ENCODE results near the gene CWC25. TPM values are rescaled to one million over a fixed set of nuclear protein-coding genes. Genes with fewer than 3 reads are reported as not detected.

Gene CWC25
- total and polyA plus RNA-seq, 2 of the 13 experiments (the other 11 are each of a cell fraction or from before 2014, with no cell fraction given): 15.6 to 22.7 TPM

DNA sequence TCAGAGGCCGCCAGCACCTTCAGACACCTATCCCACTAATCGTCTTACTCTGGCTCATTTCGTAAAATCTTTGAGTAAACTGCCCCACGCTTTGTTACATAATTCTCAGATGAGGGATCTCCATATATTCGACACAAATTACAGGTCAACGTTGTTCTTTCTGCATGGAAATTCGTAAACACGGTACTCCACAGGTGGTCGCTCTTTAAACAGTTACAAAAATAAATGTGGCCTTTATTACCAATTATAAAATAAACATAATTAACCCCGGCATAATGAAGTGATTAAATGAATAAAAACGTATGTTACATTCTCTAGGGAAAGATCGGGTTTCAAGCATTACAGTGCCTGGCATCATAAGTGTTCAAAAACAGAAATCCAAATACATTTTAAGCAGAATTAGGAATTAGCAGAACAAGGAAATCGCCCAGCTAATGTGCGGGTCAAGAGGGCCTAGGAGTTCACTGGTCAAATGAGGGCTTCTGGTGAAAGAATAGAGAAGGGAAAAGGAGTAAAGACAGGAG is 24.8 kb downstream of the CWC25 start (continued):
- TF ChIP-seq, protein P1, sequence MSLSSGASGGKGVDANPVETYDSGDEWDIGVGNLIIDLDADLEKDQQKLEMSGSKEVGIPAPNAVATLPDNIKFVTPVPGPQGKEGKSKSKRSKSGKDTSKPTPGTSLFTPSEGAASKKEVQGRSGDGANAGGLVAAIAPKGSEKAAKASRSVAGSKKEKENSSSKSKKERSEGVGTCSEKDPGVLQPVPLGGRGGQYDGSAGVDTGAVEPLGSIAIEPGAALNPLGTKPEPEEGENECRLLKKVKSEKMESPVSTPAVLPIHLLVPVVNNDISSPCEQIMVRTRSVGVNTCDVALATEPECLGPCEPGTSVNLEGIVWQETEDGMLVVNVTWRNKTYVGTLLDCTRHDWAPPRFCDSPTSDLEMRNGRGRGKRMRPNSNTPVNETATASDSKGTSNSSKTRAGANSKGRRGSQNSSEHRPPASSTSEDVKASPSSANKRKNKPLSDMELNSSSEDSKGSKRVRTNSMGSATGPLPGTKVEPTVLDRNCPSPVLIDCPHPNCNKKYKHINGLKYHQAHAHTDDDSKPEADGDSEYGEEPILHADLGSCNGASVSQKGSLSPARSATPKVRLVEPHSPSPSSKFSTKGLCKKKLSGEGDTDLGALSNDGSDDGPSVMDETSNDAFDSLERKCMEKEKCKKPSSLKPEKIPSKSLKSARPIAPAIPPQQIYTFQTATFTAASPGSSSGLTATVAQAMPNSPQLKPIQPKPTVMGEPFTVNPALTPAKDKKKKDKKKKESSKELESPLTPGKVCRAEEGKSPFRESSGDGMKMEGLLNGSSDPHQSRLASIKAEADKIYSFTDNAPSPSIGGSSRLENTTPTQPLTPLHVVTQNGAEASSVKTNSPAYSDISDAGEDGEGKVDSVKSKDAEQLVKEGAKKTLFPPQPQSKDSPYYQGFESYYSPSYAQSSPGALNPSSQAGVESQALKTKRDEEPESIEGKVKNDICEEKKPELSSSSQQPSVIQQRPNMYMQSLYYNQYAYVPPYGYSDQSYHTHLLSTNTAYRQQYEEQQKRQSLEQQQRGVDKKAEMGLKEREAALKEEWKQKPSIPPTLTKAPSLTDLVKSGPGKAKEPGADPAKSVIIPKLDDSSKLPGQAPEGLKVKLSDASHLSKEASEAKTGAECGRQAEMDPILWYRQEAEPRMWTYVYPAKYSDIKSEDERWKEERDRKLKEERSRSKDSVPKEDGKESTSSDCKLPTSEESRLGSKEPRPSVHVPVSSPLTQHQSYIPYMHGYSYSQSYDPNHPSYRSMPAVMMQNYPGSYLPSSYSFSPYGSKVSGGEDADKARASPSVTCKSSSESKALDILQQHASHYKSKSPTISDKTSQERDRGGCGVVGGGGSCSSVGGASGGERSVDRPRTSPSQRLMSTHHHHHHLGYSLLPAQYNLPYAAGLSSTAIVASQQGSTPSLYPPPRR (CRISPR knock-in tag; IDR thresholded peaks at IDR 0.05; ENCODE audit: borderline replicate concordance): no peak
- TF ChIP-seq GATA4 (IDR thresholded peaks at IDR 0.05; ENCODE audit: borderline replicate concordance, low read depth): 0 out of 2 replicates have a peak, but pooled peaks have one; percentile 7
- TF ChIP-seq NR2F2 (IDR thresholded peaks at IDR 0.05; ENCODE audit: borderline replicate concordance, low read depth): no peak
- TF ChIP-seq, protein P2, sequence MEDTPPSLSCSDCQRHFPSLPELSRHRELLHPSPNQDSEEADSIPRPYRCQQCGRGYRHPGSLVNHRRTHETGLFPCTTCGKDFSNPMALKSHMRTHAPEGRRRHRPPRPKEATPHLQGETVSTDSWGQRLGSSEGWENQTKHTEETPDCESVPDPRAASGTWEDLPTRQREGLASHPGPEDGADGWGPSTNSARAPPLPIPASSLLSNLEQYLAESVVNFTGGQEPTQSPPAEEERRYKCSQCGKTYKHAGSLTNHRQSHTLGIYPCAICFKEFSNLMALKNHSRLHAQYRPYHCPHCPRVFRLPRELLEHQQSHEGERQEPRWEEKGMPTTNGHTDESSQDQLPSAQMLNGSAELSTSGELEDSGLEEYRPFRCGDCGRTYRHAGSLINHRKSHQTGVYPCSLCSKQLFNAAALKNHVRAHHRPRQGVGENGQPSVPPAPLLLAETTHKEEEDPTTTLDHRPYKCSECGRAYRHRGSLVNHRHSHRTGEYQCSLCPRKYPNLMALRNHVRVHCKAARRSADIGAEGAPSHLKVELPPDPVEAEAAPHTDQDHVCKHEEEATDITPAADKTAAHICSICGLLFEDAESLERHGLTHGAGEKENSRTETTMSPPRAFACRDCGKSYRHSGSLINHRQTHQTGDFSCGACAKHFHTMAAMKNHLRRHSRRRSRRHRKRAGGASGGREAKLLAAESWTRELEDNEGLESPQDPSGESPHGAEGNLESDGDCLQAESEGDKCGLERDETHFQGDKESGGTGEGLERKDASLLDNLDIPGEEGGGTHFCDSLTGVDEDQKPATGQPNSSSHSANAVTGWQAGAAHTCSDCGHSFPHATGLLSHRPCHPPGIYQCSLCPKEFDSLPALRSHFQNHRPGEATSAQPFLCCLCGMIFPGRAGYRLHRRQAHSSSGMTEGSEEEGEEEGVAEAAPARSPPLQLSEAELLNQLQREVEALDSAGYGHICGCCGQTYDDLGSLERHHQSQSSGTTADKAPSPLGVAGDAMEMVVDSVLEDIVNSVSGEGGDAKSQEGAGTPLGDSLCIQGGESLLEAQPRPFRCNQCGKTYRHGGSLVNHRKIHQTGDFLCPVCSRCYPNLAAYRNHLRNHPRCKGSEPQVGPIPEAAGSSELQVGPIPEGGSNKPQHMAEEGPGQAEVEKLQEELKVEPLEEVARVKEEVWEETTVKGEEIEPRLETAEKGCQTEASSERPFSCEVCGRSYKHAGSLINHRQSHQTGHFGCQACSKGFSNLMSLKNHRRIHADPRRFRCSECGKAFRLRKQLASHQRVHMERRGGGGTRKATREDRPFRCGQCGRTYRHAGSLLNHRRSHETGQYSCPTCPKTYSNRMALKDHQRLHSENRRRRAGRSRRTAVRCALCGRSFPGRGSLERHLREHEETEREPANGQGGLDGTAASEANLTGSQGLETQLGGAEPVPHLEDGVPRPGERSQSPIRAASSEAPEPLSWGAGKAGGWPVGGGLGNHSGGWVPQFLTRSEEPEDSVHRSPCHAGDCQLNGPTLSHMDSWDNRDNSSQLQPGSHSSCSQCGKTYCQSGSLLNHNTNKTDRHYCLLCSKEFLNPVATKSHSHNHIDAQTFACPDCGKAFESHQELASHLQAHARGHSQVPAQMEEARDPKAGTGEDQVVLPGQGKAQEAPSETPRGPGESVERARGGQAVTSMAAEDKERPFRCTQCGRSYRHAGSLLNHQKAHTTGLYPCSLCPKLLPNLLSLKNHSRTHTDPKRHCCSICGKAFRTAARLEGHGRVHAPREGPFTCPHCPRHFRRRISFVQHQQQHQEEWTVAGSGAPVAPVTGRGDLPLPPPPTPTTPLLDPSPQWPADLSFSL (CRISPR knock-in tag; IDR thresholded peaks at IDR 0.05): no peak
- TF ChIP-seq, protein P3, sequence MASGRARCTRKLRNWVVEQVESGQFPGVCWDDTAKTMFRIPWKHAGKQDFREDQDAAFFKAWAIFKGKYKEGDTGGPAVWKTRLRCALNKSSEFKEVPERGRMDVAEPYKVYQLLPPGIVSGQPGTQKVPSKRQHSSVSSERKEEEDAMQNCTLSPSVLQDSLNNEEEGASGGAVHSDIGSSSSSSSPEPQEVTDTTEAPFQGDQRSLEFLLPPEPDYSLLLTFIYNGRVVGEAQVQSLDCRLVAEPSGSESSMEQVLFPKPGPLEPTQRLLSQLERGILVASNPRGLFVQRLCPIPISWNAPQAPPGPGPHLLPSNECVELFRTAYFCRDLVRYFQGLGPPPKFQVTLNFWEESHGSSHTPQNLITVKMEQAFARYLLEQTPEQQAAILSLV (CRISPR knock-in tag; IDR thresholded peaks at IDR 0.05; ENCODE audit: borderline replicate concordance): no peak
- no peak for TF ChIP-seq FOXA1 (IDR thresholded peaks at IDR 0.05)
- 0 out of 2 replicates have a peak, but pooled peaks have one; percentile 3 for TF ChIP-seq FOXA1 (CRISPR knock-in tag; IDR thresholded peaks at IDR 0.05)
- no peak for TF ChIP-seq BHLHE40 (IDR thresholded peaks at IDR 0.05; ENCODE audit: low read length)
- TF ChIP-seq TOE1 (CRISPR knock-in tag; IDR thresholded peaks at IDR 0.05): no peak
- TF ChIP-seq, protein P4, sequence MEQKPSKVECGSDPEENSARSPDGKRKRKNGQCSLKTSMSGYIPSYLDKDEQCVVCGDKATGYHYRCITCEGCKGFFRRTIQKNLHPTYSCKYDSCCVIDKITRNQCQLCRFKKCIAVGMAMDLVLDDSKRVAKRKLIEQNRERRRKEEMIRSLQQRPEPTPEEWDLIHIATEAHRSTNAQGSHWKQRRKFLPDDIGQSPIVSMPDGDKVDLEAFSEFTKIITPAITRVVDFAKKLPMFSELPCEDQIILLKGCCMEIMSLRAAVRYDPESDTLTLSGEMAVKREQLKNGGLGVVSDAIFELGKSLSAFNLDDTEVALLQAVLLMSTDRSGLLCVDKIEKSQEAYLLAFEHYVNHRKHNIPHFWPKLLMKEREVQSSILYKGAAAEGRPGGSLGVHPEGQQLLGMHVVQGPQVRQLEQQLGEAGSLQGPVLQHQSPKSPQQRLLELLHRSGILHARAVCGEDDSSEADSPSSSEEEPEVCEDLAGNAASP (CRISPR knock-in tag; IDR thresholded peaks at IDR 0.05; ENCODE audit: borderline replicate concordance): no peak
- TF ChIP-seq, protein P5, sequence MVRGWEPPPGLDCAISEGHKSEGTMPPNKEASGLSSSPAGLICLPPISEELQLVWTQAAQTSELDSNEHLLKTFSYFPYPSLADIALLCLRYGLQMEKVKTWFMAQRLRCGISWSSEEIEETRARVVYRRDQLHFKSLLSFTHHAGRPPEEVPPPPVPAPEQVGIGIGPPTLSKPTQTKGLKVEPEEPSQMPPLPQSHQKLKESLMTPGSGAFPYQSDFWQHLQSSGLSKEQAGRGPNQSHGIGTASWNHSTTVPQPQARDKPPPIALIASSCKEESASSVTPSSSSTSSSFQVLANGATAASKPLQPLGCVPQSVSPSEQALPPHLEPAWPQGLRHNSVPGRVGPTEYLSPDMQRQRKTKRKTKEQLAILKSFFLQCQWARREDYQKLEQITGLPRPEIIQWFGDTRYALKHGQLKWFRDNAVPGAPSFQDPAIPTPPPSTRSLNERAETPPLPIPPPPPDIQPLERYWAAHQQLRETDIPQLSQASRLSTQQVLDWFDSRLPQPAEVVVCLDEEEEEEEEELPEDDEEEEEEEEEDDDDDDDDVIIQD (CRISPR knock-in tag; IDR thresholded peaks at IDR 0.05; ENCODE audit: low read depth): peak; percentile 2; the same call in 1 of the 2 replicates
- no peak for TF ChIP-seq ZNF354B (CRISPR knock-in tag; IDR thresholded peaks at IDR 0.05)
- no peak for TF ChIP-seq ZNF616 (CRISPR knock-in tag; IDR thresholded peaks at IDR 0.05; ENCODE audit: low read depth)

All from HepG2 (cell line).